CD4-positive, alpha-beta memory T cell (primary cell): Measurements from ENCODE around the gene SYN1. TPM values are rescaled to one million over a fixed set of nuclear protein-coding genes. Genes with fewer than 3 reads are reported as not detected.

ENCODE experiments used
- CTCF ChIA-PET: fragments of 350-600 bp; sonication (Branson Sonifier 250); formaldehyde crosslinking; loops from one replicate; lab custom pipeline; 2021; ENCODE audit warnings: inconsistent platforms; ENCODE audit not compliant: partially characterized antibody; lab: Charles Lee
- POLR2A ChIA-PET: fragments of 350-600 bp; sonication (Branson Sonifier 250); formaldehyde crosslinking; loops from one replicate; lab custom pipeline; 2021; ENCODE audit not compliant: partially characterized antibody; lab: Charles Lee
- DNase-seq, 5 donors: peaks; one replicate each; pipeline versions ENCODE4 v3.0.0 to v3.0.0-alpha.2; 2020 to 2022; ENCODE audit warnings: mixed read lengths in 1 of 5
- H3K27ac ChIP-seq: one replicate; pipeline ENCODE4 v1.7.0; 2013; ENCODE audit warnings: low read depth, low read length
- H3K27me3 ChIP-seq: 2 replicates; pipeline ENCODE4 v1.7.0; 2013; ENCODE audit warnings: mild to moderate bottlenecking, low read length, moderate library complexity; ENCODE audit not compliant: insufficient read depth
- H3K36me3 ChIP-seq: 2 replicates; pipeline ENCODE4 v1.7.0; 2013; ENCODE audit warnings: mild to moderate bottlenecking, low read length, moderate library complexity; ENCODE audit not compliant: insufficient read depth
- H3K4me1 ChIP-seq: 2 replicates; pipeline ENCODE4 v1.7.0; 2013; ENCODE audit warnings: mild to moderate bottlenecking, low read length, moderate library complexity; ENCODE audit not compliant: insufficient read depth
- H3K4me3 ChIP-seq, 2 donors: one replicate each; pipeline ENCODE4 v1.7.0; 2013; ENCODE audit warnings: low read length in 2 of 2, mild to moderate bottlenecking in 1 of 2
- H3K9me3 ChIP-seq, 2 donors: one replicate each; pipeline ENCODE4 v1.7.0; 2013; ENCODE audit warnings: low read length in 2 of 2, control low read depth in 1 of 2; ENCODE audit not compliant: control insufficient read depth in 1 of 2
- H3K27ac Mint-ChIP-seq, 7 donors: one replicate each; pipeline ENCODE4 v1.8.0; 2020 to 2021; ENCODE audit warnings: mixed read lengths in 7 of 7, mild to moderate bottlenecking in 6 of 7, inconsistent platforms in 3 of 7, moderate library complexity in 3 of 7
- H3K27me3 Mint-ChIP-seq, 2 donors: one replicate each; pipeline ENCODE4 v1.8.0; 2020 to 2021; ENCODE audit warnings: mixed read lengths in 2 of 2
- H3K36me3 Mint-ChIP-seq, 2 donors: one replicate each; pipeline ENCODE4 v1.8.0; 2020 to 2021; ENCODE audit warnings: mixed read lengths in 2 of 2, inconsistent platforms in 1 of 2, mild to moderate bottlenecking in 1 of 2
- H3K4me1 Mint-ChIP-seq, 4 donors: one replicate each; pipeline ENCODE4 v1.8.0; 2020 to 2021; ENCODE audit warnings: mixed read lengths in 4 of 4, mild to moderate bottlenecking in 1 of 4
- H3K4me3 Mint-ChIP-seq, 8 donors: one replicate each; pipeline ENCODE4 v1.8.0; 2020 to 2021; ENCODE audit warnings: mixed read lengths in 8 of 8, mild to moderate bottlenecking in 7 of 8, moderate library complexity in 6 of 8, inconsistent platforms in 3 of 8
- H3K9me3 Mint-ChIP-seq, 8 donors: one replicate each; pipeline ENCODE4 v1.8.0; 2020 to 2021; ENCODE audit warnings: mixed read lengths in 8 of 8, mild to moderate bottlenecking in 5 of 8, inconsistent platforms in 3 of 8, moderate library complexity in 1 of 8
- intact Hi-C: fragments of 100-400 bp; cut with micrococcal nuclease; formaldehyde crosslinking; loops from one replicate; pipeline ENCODE4 v1.15.1; 2023
- microRNA-seq: library from miRNA; unstranded; fragments of <30 nt; microRNA quantifications from one replicate; pipeline ENCODE4 v1.2.0, GENCODE V29; 2021; ENCODE audit warnings: borderline replicate concordance, borderline number of aligned reads, borderline microRNAs expressed, mixed read lengths
- polyA plus RNA-seq, 2 donors: library from polyadenylated mRNA; unstranded; fragments of 300-500 nt; fragmentation: Illumina TruSeq; gene quantifications; one replicate each; pipeline ENCODE4 v1.2.3, GENCODE V29; 2021
- total RNA-seq, 2 experiments: library from RNA; stranded (reverse); gene quantifications; one replicate each; pipeline ENCODE4 v1.2.3, GENCODE V29; 2021

The SYN1 gene
- total and polyA plus RNA-seq, 4 experiments from 2014 or later, result 0.49 to 1.6 (median 1.2) TPM

- H3K4me1 Mint-ChIP-seq, result peaks cover 0 to 4% (median under 1%) of the 10 kb centered on the region in 4 donors
- Histone ChIP-seq H3K9me3 (no peaks in the 10 kb centered on the region), H3K4me1 (peaks cover 5% of the 10 kb centered on the region), H3K36me3 (no peaks in the 10 kb centered on the region), H3K27me3 (no peaks in the 10 kb centered on the region), H3K4me3 (peak overlapping the region in 1 of 2 donors; percentile 32), H3K27ac (no peak overlapping the region)
- H3K9me3 Mint-ChIP-seq, result peaks cover 0 to 7% (median 1%) of the 10 kb centered on the region in 8 donors
- POLR2A ChIA-PET, result interaction anchor here (0.6 to 1.3 kb wide), 8 partner anchors 37 to 395 kb away, joined by 3 to 7 read pairs (median 4); partner anchors contain the start of gene CDK16
- CTCF ChIA-PET, result interaction anchor here (0.8 to 3.2 kb wide), 20 partner anchors 8 to 379 kb away, joined by 3 to 20 read pairs (median 4); partner anchors contain the start of genes NDUFB11, RBM10 and USP11
- H3K27me3 Mint-ChIP-seq, result no peaks in the 10 kb centered on the region
- DNase-seq, result peak; percentile 65 to 75 (median 70)
- no peaks in the 10 kb centered on the region for H3K36me3 Mint-ChIP-seq
- intact Hi-C loops, result loop anchor here (1.0 to 5.0 kb wide), 4 partner anchors 26 to 330 kb away; partner anchors contain the start of genes UBA1 and ZNF41
- H3K4me3 Mint-ChIP-seq, result peak overlapping the region; percentile 66 to 76 (median 74)
- peak overlapping the region in 3 of 7 donors; percentile 17 to 25 (median 19) for H3K27ac Mint-ChIP-seq
These were observed 96.4 kb downstream of the SYN1 start for GRCh38 chrX:47523297-47523696.

Small RNA genes lying within 50 kb of the gene (microRNA-seq; reads per million reads assigned to microRNA genes)
- gene MIR4769, result 0.72 reads per million

Other genes with a start within 250 kb of the SYN1 start
- under 1 TPM; 0.87 to 1.00 TPM for gene ZNF157, start 249.3 kb downstream of the SYN1 start, total RNA-seq
- gene ZNF157, start 249.3 kb downstream of the SYN1 start, polyA plus RNA-seq, result under 1 TPM; 0.22 to 0.97 TPM
- 10 to 100 TPM; 16.1 TPM for gene ZNF41, start 136.6 kb downstream of the SYN1 start, total RNA-seq
- 1 to 10 TPM; 4.7 to 8.7 TPM for gene ZNF41, start 136.6 kb downstream of the SYN1 start, polyA plus RNA-seq
- 100 to 1,000 TPM; 107 to 111 TPM for gene ARAF, start 58.7 kb downstream of the SYN1 start, total RNA-seq
- gene ARAF, start 58.7 kb downstream of the SYN1 start, polyA plus RNA-seq, result 10 to 100 TPM; 49.7 to 97.2 TPM
- 100 to 1,000 TPM; 147 to 156 TPM for gene TIMP1, start 37.4 kb downstream of the SYN1 start, total RNA-seq
- gene TIMP1, start 37.4 kb downstream of the SYN1 start, polyA plus RNA-seq, result 100 to 1,000 TPM; 320 to 339 TPM
- gene CFP, start 10.1 kb upstream of the SYN1 start, total RNA-seq, result 10 to 100 TPM; 28.4 to 29.0 TPM
- gene CFP, start 10.1 kb upstream of the SYN1 start, polyA plus RNA-seq, result 10 to 100 TPM; 13.5 to 16.4 TPM
- 10 to 100 TPM; 36.4 to 38.3 TPM for gene ELK1, start 30.7 kb upstream of the SYN1 start, total RNA-seq
- gene ELK1, start 30.7 kb upstream of the SYN1 start, polyA plus RNA-seq, result 10 to 100 TPM; 21.9 to 22.7 TPM
- gene UXT, start 39.3 kb upstream of the SYN1 start, total RNA-seq, result 100 to 1,000 TPM; 172 to 188 TPM
- gene UXT, start 39.3 kb upstream of the SYN1 start, polyA plus RNA-seq, result 100 to 1,000 TPM; 275 to 315 TPM
- gene ZNF81, start 217.0 kb upstream of the SYN1 start, total RNA-seq, result 10 to 100 TPM in 1 of 2 experiments, 1 to 10 TPM in 1; 9.9 to 11.5 TPM
- 1 to 10 TPM; 1.3 to 1.5 TPM for gene ZNF81, start 217.0 kb upstream of the SYN1 start, polyA plus RNA-seq